ENCODE results near the gene CHERP.
"Not testable (repeated sequence)": the region's sequence is repeated elsewhere in the genome, so short reads cannot be mapped to it uniquely, and the experiment has no call there.

Gene CHERP

GRCh38 chr19:16508546-16508945, 33.7 kb downstream of the CHERP start:
- H3K4me2 ChIP-seq (ENCODE audit: low read length), result no peak overlapping the region
- no peak overlapping the region for H2BK120ac ChIP-seq (ENCODE audit: low read depth, low read length)
- H3K27ac ChIP-seq (ENCODE audit: low read depth, low read length), result no peak overlapping the region
- no peaks in the 10 kb centered on the region for H3K36me3 ChIP-seq (ENCODE audit: control insufficient read depth, insufficient read depth, low read length)
- H3K9ac ChIP-seq (ENCODE audit: low read length), result no peak overlapping the region
- no peaks in the 10 kb centered on the region for H3K79me1 ChIP-seq (ENCODE audit: low read length)
- no peak overlapping the region for H4K8ac ChIP-seq (ENCODE audit: low read depth, low read length)
- no peak overlapping the region for H2AK5ac ChIP-seq (ENCODE audit: low read length)
- WGBS (ENCODE audit: extremely low coverage, insufficient coverage, low lambda C conversion rate), result no CpG with 5 or more reads among the region's 5 CpGs
- no peak overlapping the region for H4K5ac ChIP-seq (ENCODE audit: low read length)
- no peaks in the 10 kb centered on the region for H3K79me2 ChIP-seq (ENCODE audit: control insufficient read depth, insufficient read depth, low read length)
- H3K18ac ChIP-seq (ENCODE audit: low read length), result no peak overlapping the region
- no peak overlapping the region for H3K4ac ChIP-seq (ENCODE audit: low read depth, low read length)
- H3K27me3 ChIP-seq (ENCODE audit: insufficient read depth, low read length, poor library complexity), result no peaks in the 10 kb centered on the region
- no peak overlapping the region for H3K4me3 ChIP-seq (ENCODE audit: low read length)
- no peak overlapping the region for H2BK5ac ChIP-seq (ENCODE audit: low read length)
- no peaks in the 10 kb centered on the region for H3K4me1 ChIP-seq (ENCODE audit: control insufficient read depth, low read depth, low read length)
- H3K56ac ChIP-seq (ENCODE audit: low read length), result no peak overlapping the region
- no peak overlapping the region for H3K23ac ChIP-seq (ENCODE audit: low read length)
- DNase-seq, result no peak
- no peak overlapping the region for H2BK15ac ChIP-seq (replicated peaks; ENCODE audit: low read depth)

- no peak overlapping the region for H3K56ac ChIP-seq (ENCODE audit: low read length)
- H3K79me2 ChIP-seq (ENCODE audit: control insufficient read depth, insufficient read depth, low read length), result no peaks in the 10 kb centered on the region
- H3K36me3 ChIP-seq (ENCODE audit: control insufficient read depth, insufficient read depth, low read length), result no peaks in the 10 kb centered on the region
- H3K27me3 ChIP-seq (ENCODE audit: insufficient read depth, low read length, poor library complexity), result no peaks in the 10 kb centered on the region
- H3K27ac ChIP-seq (ENCODE audit: low read depth, low read length), result no peak overlapping the region
- no peak overlapping the region for H3K23ac ChIP-seq (ENCODE audit: low read length)
- no peak overlapping the region for H3K18ac ChIP-seq (ENCODE audit: low read length)
- no peak overlapping the region for H2BK120ac ChIP-seq (ENCODE audit: low read depth, low read length)
- no peak overlapping the region for H4K8ac ChIP-seq (ENCODE audit: low read depth, low read length)
- no peaks in the 10 kb centered on the region for H3K79me1 ChIP-seq (ENCODE audit: low read length)
- no peak overlapping the region for H3K4me3 ChIP-seq (ENCODE audit: low read length)
- no peak overlapping the region for H2BK5ac ChIP-seq (ENCODE audit: low read length)
- H2BK15ac ChIP-seq (replicated peaks; ENCODE audit: low read depth), result no peak overlapping the region
- H3K4me2 ChIP-seq (ENCODE audit: low read length), result no peak overlapping the region
- no peak overlapping the region for H3K9ac ChIP-seq (ENCODE audit: low read length)
- no CpG with 5 or more reads among the region's 6 CpGs for WGBS (ENCODE audit: extremely low coverage, insufficient coverage, low lambda C conversion rate)
- no peaks in the 10 kb centered on the region for H3K4me1 ChIP-seq (ENCODE audit: control insufficient read depth, low read depth, low read length)
- H3K4ac ChIP-seq (ENCODE audit: low read depth, low read length), result no peak overlapping the region
- H2AK5ac ChIP-seq (ENCODE audit: low read length), result no peak overlapping the region
- no peak overlapping the region for H4K5ac ChIP-seq (ENCODE audit: low read length)
- DNase-seq, result no peak
These were observed 35.3 kb downstream of the CHERP start for GRCh38 chr19:16506961-16507360.

GRCh38 chr19:16506161-16506560, 36.1 kb downstream of the CHERP start:
- H3K27ac ChIP-seq (ENCODE audit: low read depth, low read length); H3K18ac ChIP-seq (ENCODE audit: low read length); H2AK5ac ChIP-seq (ENCODE audit: low read length); H3K4ac ChIP-seq (ENCODE audit: low read depth, low read length); H3K4me3 ChIP-seq (ENCODE audit: low read length); H3K4me1 ChIP-seq (ENCODE audit: control insufficient read depth, low read depth, low read length); DNase-seq; H4K8ac ChIP-seq (ENCODE audit: low read depth, low read length); H2BK15ac ChIP-seq (replicated peaks; ENCODE audit: low read depth); H3K9ac ChIP-seq (ENCODE audit: low read length); H2BK5ac ChIP-seq (ENCODE audit: low read length); H3K56ac ChIP-seq (ENCODE audit: low read length); H3K36me3 ChIP-seq (ENCODE audit: control insufficient read depth, insufficient read depth, low read length); H3K79me1 ChIP-seq (ENCODE audit: low read length); H2BK120ac ChIP-seq (ENCODE audit: low read depth, low read length); H3K4me2 ChIP-seq (ENCODE audit: low read length); H3K23ac ChIP-seq (ENCODE audit: low read length); H4K5ac ChIP-seq (ENCODE audit: low read length); H3K27me3 ChIP-seq (ENCODE audit: insufficient read depth, low read length, poor library complexity); H3K79me2 ChIP-seq (ENCODE audit: control insufficient read depth, insufficient read depth, low read length): not testable (repeated sequence)
- no CpG with 5 or more reads among the region's 11 CpGs for WGBS (ENCODE audit: extremely low coverage, insufficient coverage, low lambda C conversion rate)

- Histone ChIP-seq H3K4me1 (ENCODE audit: control insufficient read depth, low read depth, low read length) (no peaks in the 10 kb centered on the region), H2BK15ac (replicated peaks; ENCODE audit: low read depth) (no peak overlapping the region), H2AK5ac (ENCODE audit: low read length) (no peak overlapping the region), H3K56ac (ENCODE audit: low read length) (no peak overlapping the region), H2BK120ac (ENCODE audit: low read depth, low read length) (no peak overlapping the region), H3K79me1 (ENCODE audit: low read length) (no peaks in the 10 kb centered on the region), H3K23ac (ENCODE audit: low read length) (no peak overlapping the region), H3K4me2 (ENCODE audit: low read length) (no peak overlapping the region), H3K18ac (ENCODE audit: low read length) (no peak overlapping the region), H3K4ac (ENCODE audit: low read depth, low read length) (no peak overlapping the region), H4K5ac (ENCODE audit: low read length) (no peak overlapping the region), H3K4me3 (ENCODE audit: low read length) (no peak overlapping the region), H3K27me3 (ENCODE audit: insufficient read depth, low read length, poor library complexity) (no peaks in the 10 kb centered on the region), H3K27ac (ENCODE audit: low read depth, low read length) (no peak overlapping the region), H3K79me2 (ENCODE audit: control insufficient read depth, insufficient read depth, low read length) (no peaks in the 10 kb centered on the region), H3K9ac (ENCODE audit: low read length) (no peak overlapping the region), H2BK5ac (ENCODE audit: low read length) (no peak overlapping the region), H3K36me3 (ENCODE audit: control insufficient read depth, insufficient read depth, low read length) (no peaks in the 10 kb centered on the region), H4K8ac (ENCODE audit: low read depth, low read length) (no peak overlapping the region)
- no peak for DNase-seq
- WGBS (ENCODE audit: extremely low coverage, insufficient coverage, low lambda C conversion rate), result no CpG with 5 or more reads among the region's 3 CpGs
These were observed 38.0 kb downstream of the CHERP start for GRCh38 chr19:16504271-16504670.

GRCh38 chr19:16497837-16498236, 44.4 kb downstream of the CHERP start:
- Histone ChIP-seq H3K4ac (ENCODE audit: low read depth, low read length) (no peak overlapping the region), H3K23ac (ENCODE audit: low read length) (no peak overlapping the region), H3K79me1 (ENCODE audit: low read length) (peaks cover 2% of the 10 kb centered on the region), H3K4me1 (ENCODE audit: control insufficient read depth, low read depth, low read length) (no peaks in the 10 kb centered on the region), H2BK120ac (ENCODE audit: low read depth, low read length) (no peak overlapping the region), H3K27ac (ENCODE audit: low read depth, low read length) (no peak overlapping the region), H3K79me2 (ENCODE audit: control insufficient read depth, insufficient read depth, low read length) (no peaks in the 10 kb centered on the region), H3K18ac (ENCODE audit: low read length) (no peak overlapping the region), H4K8ac (ENCODE audit: low read depth, low read length) (no peak overlapping the region), H3K9ac (ENCODE audit: low read length) (no peak overlapping the region), H2BK15ac (replicated peaks; ENCODE audit: low read depth) (no peak overlapping the region), H4K5ac (ENCODE audit: low read length) (no peak overlapping the region), H3K4me3 (ENCODE audit: low read length) (no peak overlapping the region), H3K27me3 (ENCODE audit: insufficient read depth, low read length, poor library complexity) (no peaks in the 10 kb centered on the region), H3K36me3 (ENCODE audit: control insufficient read depth, insufficient read depth, low read length) (no peaks in the 10 kb centered on the region), H2AK5ac (ENCODE audit: low read length) (no peak overlapping the region), H2BK5ac (ENCODE audit: low read length) (no peak overlapping the region), H3K4me2 (ENCODE audit: low read length) (no peak overlapping the region), H3K56ac (ENCODE audit: low read length) (no peak overlapping the region)
- WGBS (ENCODE audit: extremely low coverage, insufficient coverage, low lambda C conversion rate), result no CpG with 5 or more reads among the region's 6 CpGs
- no peak for DNase-seq

- H3K79me1 ChIP-seq (ENCODE audit: low read length), result peaks cover 2% of the 10 kb centered on the region
- H3K56ac ChIP-seq (ENCODE audit: low read length), result no peak overlapping the region
- H4K5ac ChIP-seq (ENCODE audit: low read length), result no peak overlapping the region
- no peaks in the 10 kb centered on the region for H3K27me3 ChIP-seq (ENCODE audit: insufficient read depth, low read length, poor library complexity)
- H2BK5ac ChIP-seq (ENCODE audit: low read length), result no peak overlapping the region
- no peak overlapping the region for H2BK15ac ChIP-seq (replicated peaks; ENCODE audit: low read depth)
- WGBS (ENCODE audit: extremely low coverage, insufficient coverage, low lambda C conversion rate), result no CpG with 5 or more reads among the region's 12 CpGs
- H3K79me2 ChIP-seq (ENCODE audit: control insufficient read depth, insufficient read depth, low read length), result no peaks in the 10 kb centered on the region
- no peak overlapping the region for H3K4me2 ChIP-seq (ENCODE audit: low read length)
- H3K36me3 ChIP-seq (ENCODE audit: control insufficient read depth, insufficient read depth, low read length), result no peaks in the 10 kb centered on the region
- H2AK5ac ChIP-seq (ENCODE audit: low read length), result no peak overlapping the region
- no peak overlapping the region for H3K4ac ChIP-seq (ENCODE audit: low read depth, low read length)
- H4K8ac ChIP-seq (ENCODE audit: low read depth, low read length), result no peak overlapping the region
- H3K27ac ChIP-seq (ENCODE audit: low read depth, low read length), result no peak overlapping the region
- H3K4me3 ChIP-seq (ENCODE audit: low read length), result no peak overlapping the region
- no peak overlapping the region for H3K9ac ChIP-seq (ENCODE audit: low read length)
- no peaks in the 10 kb centered on the region for H3K4me1 ChIP-seq (ENCODE audit: control insufficient read depth, low read depth, low read length)
- no peak overlapping the region for H3K18ac ChIP-seq (ENCODE audit: low read length)
- no peak overlapping the region for H2BK120ac ChIP-seq (ENCODE audit: low read depth, low read length)
- no peak overlapping the region for H3K23ac ChIP-seq (ENCODE audit: low read length)
- DNase-seq, result no peak
These were observed 45.2 kb downstream of the CHERP start for GRCh38 chr19:16497042-16497441.

Data from mesendoderm (in vitro differentiated cells).